HEK293 (cell line): ENCODE measurements around the gene STYXL1.

Source experiments
- CTCF ChIA-PET: fragments of 350-600 bp; formaldehyde crosslinking; extraction: SDS; loops from one replicate; lab custom pipeline; 2021; ENCODE audit warnings: antibody characterized with exemption; lab: Yijun Ruan, JAX
- POLR2A ChIA-PET: fragments of 300-600 bp; formaldehyde crosslinking; extraction: SDS; loops from one replicate; lab custom pipeline; 2020; ENCODE audit warnings: antibody characterized with exemption, inconsistent platforms; lab: Yijun Ruan, JAX
- H3K27ac ChIP-seq: fragments of 200-500 bp; sonication (Bioruptor generic); 2 replicates; pipeline ENCODE4 v1.5.1; 2014; ENCODE audit warnings: low read depth, low read length, control low read depth, inconsistent platforms; ENCODE audit errors: extremely low read depth
- H3K36me3 ChIP-seq, 2 experiments: fragments of 200-500 bp in 1 of 2; sonication (Bioruptor generic) in 1 of 2; 1 replicate in 1 of 2; 2 replicates in 1 of 2; pipeline ENCODE4 v1.5.1; 2014 to 2017; ENCODE audit warnings: inconsistent platforms in 2 of 2, low read length in 2 of 2; ENCODE audit not compliant: control insufficient read depth in 2 of 2, insufficient read depth in 1 of 2
- H3K4me1 ChIP-seq: fragments of 200-500 bp; sonication (Bioruptor generic); 2 replicates; pipeline ENCODE4 v1.5.1; 2014; ENCODE audit warnings: mild to moderate bottlenecking, low read length, inconsistent platforms; ENCODE audit not compliant: control insufficient read depth, insufficient read depth
- H3K4me3 ChIP-seq: 2 replicates; pipeline ENCODE4 v1.5.1; 2011; ENCODE audit warnings: low read depth, mild to moderate bottlenecking, control low read depth, low read length, moderate library complexity
- H3K9me3 ChIP-seq: fragments of 200-500 bp; sonication (Bioruptor generic); 2 replicates; pipeline ENCODE4 v1.5.1; 2014; ENCODE audit warnings: low read depth, low read length, inconsistent platforms; ENCODE audit not compliant: control insufficient read depth, insufficient read depth
- GLI4 ChIP-seq: fragments of 450-650 bp; formaldehyde crosslinking; IDR thresholded peaks from 2 replicates; pipeline ENCODE4 v1.5.1; 2016; ENCODE audit warnings: missing biosample characterization, missing genetic modification characterization
- GLIS1 ChIP-seq: fragments of 450-650 bp; formaldehyde crosslinking; IDR thresholded peaks from 2 replicates; pipeline ENCODE4 v1.5.1; 2016; ENCODE audit warnings: missing biosample characterization, missing genetic modification characterization
- HOXD13 ChIP-seq: sonication (generic); formaldehyde crosslinking; IDR thresholded peaks from 2 replicates; pipeline ENCODE4 v1.8.0; 2022; ENCODE audit warnings: missing genetic modification reagents, borderline replicate concordance
- KLF10 ChIP-seq: fragments of 450-650 bp; IDR thresholded peaks from 2 replicates; pipeline ENCODE4 v1.5.1; 2018; ENCODE audit warnings: missing biosample characterization, mild to moderate bottlenecking, missing genetic modification characterization
- KLF8 ChIP-seq: fragments of 450-650 bp; formaldehyde crosslinking; IDR thresholded peaks from 2 replicates; pipeline ENCODE4 v1.5.1; 2016; ENCODE audit warnings: missing biosample characterization, missing genetic modification characterization
- KLF9 ChIP-seq: fragments of 450-650 bp; formaldehyde crosslinking; IDR thresholded peaks from 2 replicates; pipeline ENCODE4 v1.5.1; 2016; ENCODE audit warnings: missing biosample characterization, missing genetic modification characterization, low read depth
- MZF1 ChIP-seq: fragments of 450-650 bp; formaldehyde crosslinking; IDR thresholded peaks from 2 replicates; pipeline ENCODE4 v1.5.1; 2017; ENCODE audit warnings: missing biosample characterization, missing genetic modification characterization, borderline replicate concordance
- PATZ1 ChIP-seq: fragments of 450-650 bp; formaldehyde crosslinking; IDR thresholded peaks from 2 replicates; pipeline ENCODE4 v1.5.1; 2016; ENCODE audit warnings: missing biosample characterization, missing genetic modification characterization
- SP7 ChIP-seq: fragments of 450-650 bp; formaldehyde crosslinking; IDR thresholded peaks from 2 replicates; pipeline ENCODE4 v1.5.1; 2016; ENCODE audit warnings: missing biosample characterization, missing genetic modification characterization
- ZBTB26 ChIP-seq: fragments of 450-650 bp; formaldehyde crosslinking; optimal IDR thresholded peaks from 2 replicates; pipeline ENCODE3; 2016; ENCODE audit warnings: missing biosample characterization, mild to moderate bottlenecking, missing genetic modification characterization
- ZNF132 ChIP-seq: fragments of 450-650 bp; formaldehyde crosslinking; IDR thresholded peaks from 2 replicates; pipeline ENCODE4 v1.5.1; 2017; ENCODE audit warnings: missing biosample characterization, missing genetic modification characterization, borderline replicate concordance
- ZNF23 ChIP-seq: fragments of 450-650 bp; formaldehyde crosslinking; IDR thresholded peaks from 2 replicates; pipeline ENCODE4 v1.5.1; 2016; ENCODE audit warnings: missing biosample characterization, missing genetic modification characterization, borderline replicate concordance
- ZNF449 ChIP-seq: fragments of 450-650 bp; formaldehyde crosslinking; IDR thresholded peaks from 2 replicates; pipeline ENCODE4 v1.5.1; 2017; ENCODE audit warnings: missing biosample characterization, mild to moderate bottlenecking, missing genetic modification characterization, moderate library complexity
- ZNF513 ChIP-seq: fragments of 450-650 bp; IDR thresholded peaks from 2 replicates; pipeline ENCODE4 v1.5.1; 2018; ENCODE audit warnings: missing biosample characterization, missing genetic modification characterization
- ZNF645 ChIP-seq: fragments of 450-650 bp; formaldehyde crosslinking; IDR thresholded peaks from 2 replicates; pipeline ENCODE4; 2016; ENCODE audit warnings: missing biosample characterization, missing genetic modification characterization
- ZNF658 ChIP-seq: fragments of 450-650 bp; formaldehyde crosslinking; IDR thresholded peaks from 2 replicates; pipeline ENCODE4; 2016; ENCODE audit warnings: missing biosample characterization, missing genetic modification characterization
- ZNF670 ChIP-seq: fragments of 450-650 bp; formaldehyde crosslinking; IDR thresholded peaks from 2 replicates; pipeline ENCODE4 v1.5.1; 2016; ENCODE audit warnings: missing biosample characterization, missing genetic modification characterization, low read depth
- ZNF785 ChIP-seq: fragments of 450-650 bp; formaldehyde crosslinking; IDR thresholded peaks from 2 replicates; pipeline ENCODE4 v1.5.1; 2016; ENCODE audit warnings: missing biosample characterization, missing genetic modification characterization
- ZNF830 ChIP-seq: fragments of 450-650 bp; IDR thresholded peaks from 2 replicates; pipeline ENCODE4 v1.5.0; 2018; ENCODE audit warnings: missing biosample characterization, missing genetic modification characterization, low read depth, mild to moderate bottlenecking, moderate library complexity
- ZXDB ChIP-seq: fragments of 450-650 bp; formaldehyde crosslinking; IDR thresholded peaks from 2 replicates; pipeline ENCODE4 v1.5.1; 2016; ENCODE audit warnings: missing biosample characterization, missing genetic modification characterization

The STYXL1 gene

GRCh38 chr7:75968561-75969001, 79.2 kb downstream of the STYXL1 start:
- no peaks in the 10 kb centered on the region for H3K4me1 ChIP-seq
- H3K4me3 ChIP-seq: no peak overlapping the region
- CTCF ChIA-PET: no interaction called here
- POLR2A ChIA-PET: no interaction called here
- no peak overlapping the region for H3K27ac ChIP-seq
- TF ChIP-seq KLF9 (no peak), ZNF645 (tag by site-specific recombination) (no peak), ZNF658 (tag by site-specific recombination) (no peak), ZNF449 (tag by site-specific recombination) (no peak), PATZ1 (tag by site-specific recombination) (no peak), ZNF132 (no peak), KLF10 (no peak), ZNF513 (tag by site-specific recombination) (no peak), ZXDB (tag by site-specific recombination) (no peak), GLIS1 (no peak), ZNF23 (tag by site-specific recombination) (no peak), ZNF670 (tag by site-specific recombination) (no peak), ZNF830 (tag by site-specific recombination) (no peak), ZNF785 (tag by site-specific recombination) (no peak), HOXD13 (CRISPR knock-in tag) (no peak), MZF1 (tag by site-specific recombination) (no peak), GLI4 (no peak)
- no peaks in the 10 kb centered on the region for H3K9me3 ChIP-seq
- H3K36me3 ChIP-seq: peaks cover 0 to 9% of the 10 kb centered on the region in 2 experiments; a peak in 2 of 3 replicates

- ChIA-PET POLR2A (interaction anchor here (1.4 kb wide), 1 partner anchor 52 kb away, joined by 3 read pairs; no protein-coding TSS in a partner anchor), CTCF (no interaction called here)
- Histone ChIP-seq H3K36me3 (peaks cover 0 to 9% of the 10 kb centered on the region in 2 experiments; a peak in 2 of 3 replicates), H3K9me3 (no peaks in the 10 kb centered on the region), H3K4me3 (no peak overlapping the region), H3K4me1 (no peaks in the 10 kb centered on the region), H3K27ac (no peak overlapping the region)
- TF ChIP-seq ZBTB26 (tag by site-specific recombination): no peak
- TF ChIP-seq SP7 (tag by site-specific recombination): no peak
- no peak for TF ChIP-seq KLF8 (tag by site-specific recombination)
These were observed 79.8 kb downstream of the STYXL1 start for GRCh38 chr7:75968012-75968411.
